Prostate gland (tissue), 2 donors: ENCODE measurements around the gene CHMP6. TPM values are rescaled to one million over a fixed set of nuclear protein-coding genes. Genes with fewer than 3 reads are reported as not detected.

Experiments used
- DNase-seq: peaks from one replicate; pipeline ENCODE4 v3.0.0-alpha.2; 2019; ENCODE audit warnings: low spot score
- H3K27ac ChIP-seq, 2 donors: fragments of 200-600 bp; sonication (generic); 2 replicates each; pipeline ENCODE4 v1.5.1; 2017 to 2019
- H3K27me3 ChIP-seq: fragments of 200-600 bp; sonication (generic); replicated peaks from 2 replicates; pipeline ENCODE4 v1.5.1; 2019; ENCODE audit not compliant: insufficient read depth
- H3K36me3 ChIP-seq, 2 donors: fragments of 200-600 bp; sonication (generic); 1 replicate in 1 of 2; 2 replicates in 1 of 2; pipeline versions ENCODE4 v1.5.1 to v1.8.1; 2017 to 2019
- H3K4me1 ChIP-seq: fragments of 200-600 bp; sonication (generic); replicated peaks from 2 replicates; pipeline ENCODE4 v1.5.1; 2019
- H3K4me3 ChIP-seq, 2 donors: fragments of 200-600 bp; sonication (generic); 2 replicates each; pipeline ENCODE4 v1.5.1; 2017 to 2019
- H3K9me3 ChIP-seq: fragments of 200-600 bp; sonication (generic); 2 replicates; pipeline ENCODE4 v1.5.1; 2017
- POLR2A ChIP-seq: fragments of 450-650 bp; IDR thresholded peaks from one replicate; pipeline ENCODE4 v1.6.1; 2016; ENCODE audit warnings: antibody characterized with exemption, mild to moderate bottlenecking
- POLR2AphosphoS5 ChIP-seq: sonication (generic); formaldehyde crosslinking; IDR thresholded peaks from one replicate; pipeline ENCODE4 v1.6.1; 2017; ENCODE audit warnings: antibody characterized with exemption
- WGBS: methylation state at CpG from one replicate; pipeline ENCODE4 v1.1.5; 2018; 5-methylcytosine and 5-hydroxymethylcytosine counted together
- intact Hi-C: fragments of 100-400 bp; cut with DNase I; formaldehyde crosslinking; loops from one replicate; pipeline ENCODE4 v1.14.2; 2022
- total RNA-seq, 2 donors: library from RNA; depleted of rRNA; stranded (reverse); fragments of >200 nt; gene quantifications; one replicate each; pipeline ENCODE4 v1.1.0, GENCODE V29; 2016
- TF ChIP-seq, protein P1 (sequence below), 4 experiments: fragments of 200-600 bp in 2 of 4; fragments of 450-650 bp in 2 of 4; sonication (generic) in 2 of 4; IDR thresholded peaks; 1 replicate in 3 of 4; 2 replicates in 1 of 4; pipeline ENCODE4 v1.5.1; 2016 to 2019; ENCODE audit warnings: antibody characterized with exemption in 4 of 4, mild to moderate bottlenecking in 2 of 4, moderate library complexity in 2 of 4

The CHMP6 gene
- total RNA-seq, 2 donors from 2014 or later = 30.6 to 35.3 TPM

DNA sequence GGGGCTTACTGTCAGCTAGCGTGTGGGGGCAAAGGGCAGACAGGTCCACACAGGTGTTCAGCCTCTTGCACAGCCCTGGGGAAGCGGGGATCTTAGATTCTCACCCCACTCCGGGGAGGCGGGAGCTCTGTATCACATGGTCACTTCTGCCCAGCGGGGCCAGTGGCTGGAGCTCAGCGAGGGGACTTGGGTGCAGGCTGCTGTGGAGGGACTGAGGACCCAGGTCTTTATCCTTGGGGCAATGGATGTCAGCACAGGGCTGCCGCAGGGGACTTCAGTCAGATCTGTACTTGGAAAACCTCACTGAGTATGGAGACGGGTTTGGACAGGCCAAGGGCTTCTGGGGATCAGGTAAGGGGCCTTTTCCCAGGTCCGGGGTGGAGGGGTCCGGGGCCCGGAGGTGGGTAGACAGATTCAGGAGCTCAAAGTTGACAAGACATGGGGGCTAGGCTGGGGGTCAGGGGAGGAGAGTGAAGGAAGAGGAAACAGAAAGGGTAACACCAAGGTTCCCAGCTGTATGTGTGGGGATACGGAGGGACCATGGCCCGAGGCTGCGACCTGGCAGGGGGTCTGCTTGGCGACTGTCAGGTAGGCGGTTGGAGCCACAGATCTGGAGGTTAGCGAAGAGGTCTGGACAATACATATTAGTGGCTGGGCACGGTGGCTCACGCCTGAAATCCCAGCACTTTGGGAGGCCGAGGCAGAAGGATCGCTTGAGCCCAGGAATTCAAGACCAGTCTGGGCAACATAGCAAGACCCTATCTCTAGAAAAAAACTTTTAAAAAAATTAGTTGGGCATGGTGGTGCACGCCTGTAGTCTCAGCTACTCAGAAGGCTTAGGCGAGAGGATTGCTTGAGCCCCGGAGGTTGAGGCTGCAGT, 28.2 kb downstream of the CHMP6 start:
- Histone ChIP-seq H3K36me3 (no peaks in the 10 kb centered on the region), H3K9me3 (no peaks in the 10 kb centered on the region), H3K27me3 (no peaks in the 10 kb centered on the region), H3K4me3 (no peak overlapping the region), H3K27ac (no peak overlapping the region), H3K4me1 (no peaks in the 10 kb centered on the region)
- DNase-seq = no peak
- intact Hi-C loops = loop anchor here (5.0 kb wide), 1 partner anchor 33 kb away; no protein-coding TSS in a partner anchor
- WGBS = 88% methylated on average over 23 of the region's 24 CpGs
- TF ChIP-seq POLR2A = no peak

DNA sequence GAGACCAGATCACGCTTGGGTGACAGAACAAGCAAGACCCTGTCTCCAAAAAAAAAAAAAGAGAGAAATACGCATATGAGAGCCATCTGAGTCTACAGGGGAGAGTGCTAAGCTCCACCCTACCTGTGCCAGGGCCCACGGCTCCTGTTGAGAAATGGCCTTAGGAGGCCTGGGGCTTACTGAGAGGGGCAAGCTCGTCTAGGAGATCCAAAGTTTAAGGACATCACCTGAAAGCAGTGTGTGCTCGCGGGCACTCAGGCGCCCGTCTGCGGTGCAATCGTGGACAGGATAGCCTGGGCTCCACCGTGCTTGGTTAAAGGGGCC, 28.8 kb downstream of the CHMP6 start:
- no peaks in the 10 kb centered on the region for H3K4me1 ChIP-seq
- TF ChIP-seq POLR2AphosphoS5 (no peak), POLR2A (no peak)
- TF ChIP-seq, protein P1, sequence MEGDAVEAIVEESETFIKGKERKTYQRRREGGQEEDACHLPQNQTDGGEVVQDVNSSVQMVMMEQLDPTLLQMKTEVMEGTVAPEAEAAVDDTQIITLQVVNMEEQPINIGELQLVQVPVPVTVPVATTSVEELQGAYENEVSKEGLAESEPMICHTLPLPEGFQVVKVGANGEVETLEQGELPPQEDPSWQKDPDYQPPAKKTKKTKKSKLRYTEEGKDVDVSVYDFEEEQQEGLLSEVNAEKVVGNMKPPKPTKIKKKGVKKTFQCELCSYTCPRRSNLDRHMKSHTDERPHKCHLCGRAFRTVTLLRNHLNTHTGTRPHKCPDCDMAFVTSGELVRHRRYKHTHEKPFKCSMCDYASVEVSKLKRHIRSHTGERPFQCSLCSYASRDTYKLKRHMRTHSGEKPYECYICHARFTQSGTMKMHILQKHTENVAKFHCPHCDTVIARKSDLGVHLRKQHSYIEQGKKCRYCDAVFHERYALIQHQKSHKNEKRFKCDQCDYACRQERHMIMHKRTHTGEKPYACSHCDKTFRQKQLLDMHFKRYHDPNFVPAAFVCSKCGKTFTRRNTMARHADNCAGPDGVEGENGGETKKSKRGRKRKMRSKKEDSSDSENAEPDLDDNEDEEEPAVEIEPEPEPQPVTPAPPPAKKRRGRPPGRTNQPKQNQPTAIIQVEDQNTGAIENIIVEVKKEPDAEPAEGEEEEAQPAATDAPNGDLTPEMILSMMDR (IDR thresholded peaks at IDR 0.05) = no peak
- DNase-seq = no peak
- no peaks in the 10 kb centered on the region for H3K36me3 ChIP-seq
- no peaks in the 10 kb centered on the region for H3K27me3 ChIP-seq
- intact Hi-C loops = loop anchor here (5.0 kb wide), 1 partner anchor 33 kb away; no protein-coding TSS in a partner anchor
- peak overlapping the region in 1 of 2 donors; percentile 58 for H3K27ac ChIP-seq
- H3K9me3 ChIP-seq = no peaks in the 10 kb centered on the region
- no peak overlapping the region for H3K4me3 ChIP-seq
- WGBS = 85% methylated on average over 11 of the region's 11 CpGs

DNA sequence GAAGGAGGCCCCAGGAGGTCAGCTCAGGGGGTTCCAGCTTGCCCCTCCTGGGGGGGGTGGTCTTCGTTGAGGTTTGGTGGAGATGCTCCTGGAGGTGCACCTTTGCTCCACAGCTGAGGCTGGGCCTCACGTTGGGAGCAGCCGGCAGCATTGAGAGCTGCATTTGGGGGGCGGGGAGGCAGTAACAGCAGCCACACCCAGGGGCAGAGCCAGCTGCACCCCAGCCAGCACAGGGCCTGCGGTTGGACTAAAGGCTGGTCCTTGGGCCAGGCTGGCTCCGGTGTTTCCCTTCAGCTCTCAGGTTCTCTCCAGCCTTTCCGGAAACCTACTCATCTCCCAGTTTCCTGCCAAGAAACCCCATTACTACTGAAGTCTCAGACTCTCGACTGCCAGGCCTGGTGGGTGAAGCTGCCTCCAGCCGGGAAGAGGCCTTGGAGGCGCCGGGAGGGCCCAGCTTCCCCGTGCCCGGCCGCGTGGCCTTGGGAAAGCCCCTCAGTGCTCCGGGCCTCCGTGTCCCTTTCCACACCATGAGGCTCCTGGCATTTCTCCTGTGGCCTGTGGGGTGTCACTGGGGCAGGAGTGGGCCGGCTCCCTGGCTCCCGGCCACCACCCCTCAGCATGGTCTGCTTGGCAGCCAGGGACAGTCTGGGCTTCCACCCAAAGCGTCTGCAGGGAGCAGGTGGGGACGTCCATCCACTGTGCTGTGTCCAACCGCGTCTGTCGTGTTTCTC, 29.3 kb downstream of the CHMP6 start:
- no peak for DNase-seq
- whole genome bisulfite sequencing = 27% methylated on average over 24 of the region's 24 CpGs
- Histone ChIP-seq H3K36me3 (no peaks in the 10 kb centered on the region), H3K27me3 (no peaks in the 10 kb centered on the region), H3K4me1 (no peaks in the 10 kb centered on the region), H3K9me3 (no peaks in the 10 kb centered on the region), H3K4me3 (no peak overlapping the region), H3K27ac (peak overlapping the region; percentile 54 to 58)
- intact Hi-C loops = loop anchor here (5.0 kb wide), 1 partner anchor 34 kb away; no protein-coding TSS in a partner anchor
- no peak for TF ChIP-seq POLR2AphosphoS5
- TF ChIP-seq, protein P1 (IDR thresholded peaks at IDR 0.05) = no peak
- no peak for TF ChIP-seq POLR2A

DNA sequence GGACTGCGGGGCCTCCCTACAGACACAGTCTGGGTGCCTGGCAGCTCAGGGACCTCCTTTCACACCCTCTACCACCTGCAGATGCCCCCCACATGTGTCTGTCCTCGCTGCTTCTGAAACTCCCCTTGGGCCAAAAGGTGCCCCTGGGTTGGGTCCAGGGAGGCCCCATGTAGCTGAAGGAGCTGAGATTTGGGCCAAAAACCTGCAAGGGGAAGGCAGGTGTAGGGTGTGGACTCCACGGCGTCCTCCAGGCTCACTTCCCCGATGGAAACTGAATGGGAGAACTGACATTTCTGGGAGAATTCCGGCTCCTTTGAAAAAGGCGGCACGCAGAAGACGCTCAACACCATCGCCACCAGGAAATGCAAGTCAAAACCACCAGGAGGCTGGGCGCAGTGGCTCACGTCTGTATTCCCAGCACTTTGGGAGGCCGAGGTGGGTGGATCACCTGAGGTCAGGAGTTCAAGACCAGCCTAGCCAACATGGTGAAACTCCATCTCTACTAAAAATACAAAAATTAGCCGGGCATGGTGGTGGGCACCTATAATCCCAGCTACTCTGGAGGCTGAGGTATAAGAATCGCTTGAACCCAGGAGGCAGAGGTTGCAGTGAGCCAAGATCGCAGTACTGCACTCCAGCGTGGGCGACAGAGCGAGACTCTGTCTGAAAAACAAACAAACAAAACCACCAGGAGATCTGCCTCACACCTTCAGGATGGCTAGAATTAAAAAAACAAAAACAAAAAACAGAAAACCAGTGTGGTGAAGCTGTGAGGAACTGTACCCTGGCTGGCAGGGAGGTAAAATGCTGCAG, 30.1 kb downstream of the CHMP6 start:
- H3K36me3 ChIP-seq = no peaks in the 10 kb centered on the region
- H3K9me3 ChIP-seq = no peaks in the 10 kb centered on the region
- no peaks in the 10 kb centered on the region for H3K27me3 ChIP-seq
- no peak for DNase-seq
- H3K27ac ChIP-seq = peak overlapping the region; percentile 54 to 58
- intact Hi-C loops = loop anchor here (5.0 kb wide), 1 partner anchor 34 kb away; no protein-coding TSS in a partner anchor
- H3K4me3 ChIP-seq = no peak overlapping the region
- WGBS = 87% methylated on average over 19 of the region's 19 CpGs
- TF ChIP-seq, protein P1 (IDR thresholded peaks at IDR 0.05) = no peak
- TF ChIP-seq POLR2A (no peak), POLR2AphosphoS5 (no peak)
- H3K4me1 ChIP-seq = no peaks in the 10 kb centered on the region

DNA sequence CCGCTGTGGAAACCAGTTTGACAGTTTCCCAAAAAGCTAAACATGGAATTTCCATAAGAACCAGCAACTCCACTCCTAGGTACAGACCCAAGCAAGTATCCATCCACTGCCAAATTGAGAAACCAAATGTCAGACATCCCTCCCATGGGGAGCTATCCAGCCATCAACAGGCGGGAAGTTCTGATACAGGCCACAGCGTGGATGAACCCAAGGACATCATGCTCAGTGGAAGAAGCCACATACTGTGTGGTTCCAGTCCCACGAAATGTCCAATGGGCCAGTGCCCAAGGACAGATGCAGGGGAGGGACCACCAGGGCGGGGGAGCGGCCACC, 30.7 kb downstream of the CHMP6 start:
- TF ChIP-seq POLR2AphosphoS5 (no peak), POLR2A (no peak)
- TF ChIP-seq, protein P1 (IDR thresholded peaks at IDR 0.05) = no peak
- 76% methylated on average over 5 of the region's 6 CpGs for WGBS
- intact Hi-C loops = loop anchor here (5.0 kb wide), 1 partner anchor 35 kb away; no protein-coding TSS in a partner anchor
- Histone ChIP-seq H3K27ac (no peak overlapping the region), H3K36me3 (no peaks in the 10 kb centered on the region), H3K27me3 (no peaks in the 10 kb centered on the region), H3K4me3 (no peak overlapping the region), H3K4me1 (peaks cover 3% of the 10 kb centered on the region), H3K9me3 (no peaks in the 10 kb centered on the region)
- DNase-seq = no peak
